Measurements from ENCODE around the gene RNF220. TPM values are rescaled to one million over a fixed set of nuclear protein-coding genes. Genes with fewer than 3 reads are reported as not detected.

Gene RNF220
- polyA plus RNA-seq, 1 donor = 83.4 TPM

DNA sequence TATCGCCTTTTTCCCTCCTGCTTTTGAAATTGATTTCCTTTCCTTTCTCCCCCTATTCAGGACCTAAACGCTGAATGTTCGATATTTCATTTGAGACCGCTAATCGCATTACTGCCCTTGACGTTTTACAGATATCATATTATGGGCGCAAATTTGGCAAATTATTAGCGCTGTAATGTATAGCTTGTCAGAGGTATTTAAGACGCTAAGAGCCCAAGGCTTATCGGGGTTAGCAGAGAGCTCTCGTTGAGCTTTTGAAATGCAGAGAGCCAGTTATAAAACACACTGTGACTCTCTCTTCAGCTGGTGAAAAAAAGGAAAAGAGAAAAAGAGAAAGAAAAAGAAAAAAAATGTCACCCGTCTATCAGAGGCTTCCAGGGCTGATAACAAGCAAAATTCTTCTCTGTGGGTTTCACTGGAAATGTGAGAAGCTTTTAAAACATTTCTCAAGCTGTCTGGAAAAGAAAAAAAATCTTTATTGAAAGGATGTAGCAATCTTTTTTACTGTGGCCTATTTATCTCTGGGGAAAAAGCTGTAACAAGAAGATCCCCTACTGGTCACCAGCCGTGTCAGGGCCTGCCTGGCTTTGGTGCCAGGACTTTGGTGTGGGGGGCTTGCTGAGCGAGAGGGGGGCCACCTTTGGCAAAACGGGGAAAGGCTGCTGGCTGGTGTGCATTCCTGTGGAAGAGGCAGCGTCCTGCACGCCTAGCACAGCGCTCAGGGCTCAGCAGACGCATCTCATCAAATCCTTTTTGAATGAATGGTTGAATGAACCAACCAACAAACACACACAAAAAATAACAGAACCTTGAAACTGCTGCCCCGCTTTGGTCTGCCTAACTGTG lies 119.8 kb downstream of the RNF220 start:
- Histone ChIP-seq H3K4me3 (ENCODE audit: low read length) (no peak overlapping the region), H3K27me3 (ENCODE audit: control insufficient read depth, insufficient read depth, low read length) (peaks cover 49% of the 10 kb centered on the region), H3K4me1 (ENCODE audit: control insufficient read depth, insufficient read depth, low read length) (no peaks in the 10 kb centered on the region), H3K36me3 (ENCODE audit: control insufficient read depth, insufficient read depth, low read length) (no peaks in the 10 kb centered on the region), H3K9me3 (ENCODE audit: control insufficient read depth, low read depth, low read length) (no peaks in the 10 kb centered on the region), H3K27ac (ENCODE audit: low read length) (no peak overlapping the region)
- no peak for DNase-seq
- WGBS (ENCODE audit: insufficient coverage, low lambda C conversion rate) = 5% methylated on average over 4 of the region's 20 CpGs

- H3K9me3 ChIP-seq (ENCODE audit: control insufficient read depth, low read depth, low read length) = no peaks in the 10 kb centered on the region
- H3K27ac ChIP-seq (ENCODE audit: low read length) = no peak overlapping the region
- no peaks in the 10 kb centered on the region for H3K36me3 ChIP-seq (ENCODE audit: control insufficient read depth, insufficient read depth, low read length)
- WGBS (ENCODE audit: insufficient coverage, low lambda C conversion rate) = 98% methylated on average over 4 of the region's 4 CpGs
- H3K27me3 ChIP-seq (ENCODE audit: control insufficient read depth, insufficient read depth, low read length) = peaks cover 49% of the 10 kb centered on the region
- H3K4me1 ChIP-seq (ENCODE audit: control insufficient read depth, insufficient read depth, low read length) = no peaks in the 10 kb centered on the region
- no peak for DNase-seq
- no peak overlapping the region for H3K4me3 ChIP-seq (ENCODE audit: low read length)
Measured at GRCh38 chr1:44526295-44527073, 121.4 kb downstream of the RNF220 start.

DNA sequence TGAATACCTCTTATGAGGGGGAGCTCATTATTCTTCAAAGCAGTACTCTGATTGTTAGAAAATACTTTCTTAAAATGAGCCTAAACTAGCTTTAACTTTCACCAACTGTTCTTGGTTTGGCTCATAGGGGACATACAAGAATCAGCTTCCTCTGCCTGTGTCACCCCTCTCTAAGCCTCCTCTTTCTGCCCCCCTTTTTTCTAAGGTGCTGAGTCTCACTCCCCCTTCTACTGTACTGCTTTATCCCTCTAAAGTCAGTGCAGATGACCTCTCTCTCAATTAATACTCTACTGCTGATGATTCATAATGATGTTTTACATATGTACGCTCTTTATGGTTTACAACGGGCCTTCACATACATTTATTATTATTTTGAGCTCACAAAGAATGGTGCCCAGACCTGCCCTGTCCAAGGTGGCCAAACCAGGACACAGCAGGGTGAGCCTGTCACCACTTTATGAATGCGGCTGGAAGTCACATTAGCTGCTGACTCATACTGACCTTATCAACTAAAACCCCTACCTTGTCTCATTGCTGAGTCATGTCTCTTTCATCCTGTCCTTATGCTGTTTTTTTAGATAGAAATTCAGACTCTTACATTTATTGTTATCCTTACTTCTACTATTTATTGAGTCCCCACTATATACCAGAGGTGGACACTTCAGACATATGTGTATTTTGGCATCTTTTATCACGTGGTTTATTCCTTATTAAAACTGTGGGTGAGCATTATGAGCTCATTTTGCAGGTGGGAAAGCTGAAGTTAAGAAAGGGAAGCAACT lies 126.9 kb downstream of the RNF220 start:
- Histone ChIP-seq H3K4me3 (ENCODE audit: low read length) (no peak overlapping the region), H3K27me3 (ENCODE audit: control insufficient read depth, insufficient read depth, low read length) (peaks cover 5% of the 10 kb centered on the region), H3K4me1 (ENCODE audit: control insufficient read depth, insufficient read depth, low read length) (no peaks in the 10 kb centered on the region), H3K9me3 (ENCODE audit: control insufficient read depth, low read depth, low read length) (no peaks in the 10 kb centered on the region), H3K36me3 (ENCODE audit: control insufficient read depth, insufficient read depth, low read length) (no peaks in the 10 kb centered on the region), H3K27ac (ENCODE audit: low read length) (no peak overlapping the region)
- peak in 1 of 2 donors; percentile 24 for DNase-seq
- no CpG with 5 or more reads among the region's 4 CpGs for WGBS (ENCODE audit: insufficient coverage, low lambda C conversion rate)

DNA sequence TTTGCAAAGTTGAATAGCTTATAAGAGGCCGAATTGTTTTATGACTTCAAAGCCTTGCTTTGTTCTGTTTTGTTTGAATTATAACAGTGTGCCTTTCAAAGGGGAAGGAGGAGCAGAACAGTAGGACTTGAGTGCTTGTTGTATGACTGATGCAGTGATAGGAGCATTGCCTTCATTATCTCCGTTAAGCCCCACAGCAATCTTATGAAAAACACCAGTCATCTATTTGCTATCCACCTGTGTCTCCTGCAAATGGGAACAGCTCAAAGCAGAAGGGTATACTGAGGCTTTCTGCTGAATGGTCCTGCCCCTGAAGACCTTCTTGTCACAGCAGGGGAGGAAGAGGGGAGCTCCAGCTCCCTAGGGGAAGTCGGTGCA lies 127.5 kb downstream of the RNF220 start:
- Histone ChIP-seq H3K4me3 (ENCODE audit: low read length) (no peak overlapping the region), H3K9me3 (ENCODE audit: control insufficient read depth, low read depth, low read length) (no peaks in the 10 kb centered on the region), H3K4me1 (ENCODE audit: control insufficient read depth, insufficient read depth, low read length) (peaks cover 3% of the 10 kb centered on the region), H3K27ac (ENCODE audit: low read length) (no peak overlapping the region), H3K36me3 (ENCODE audit: control insufficient read depth, insufficient read depth, low read length) (no peaks in the 10 kb centered on the region), H3K27me3 (ENCODE audit: control insufficient read depth, insufficient read depth, low read length) (no peaks in the 10 kb centered on the region)
- 0% methylated on average over 1 of the region's 3 CpGs for WGBS (ENCODE audit: insufficient coverage, low lambda C conversion rate)
- DNase-seq = no peak

DNA sequence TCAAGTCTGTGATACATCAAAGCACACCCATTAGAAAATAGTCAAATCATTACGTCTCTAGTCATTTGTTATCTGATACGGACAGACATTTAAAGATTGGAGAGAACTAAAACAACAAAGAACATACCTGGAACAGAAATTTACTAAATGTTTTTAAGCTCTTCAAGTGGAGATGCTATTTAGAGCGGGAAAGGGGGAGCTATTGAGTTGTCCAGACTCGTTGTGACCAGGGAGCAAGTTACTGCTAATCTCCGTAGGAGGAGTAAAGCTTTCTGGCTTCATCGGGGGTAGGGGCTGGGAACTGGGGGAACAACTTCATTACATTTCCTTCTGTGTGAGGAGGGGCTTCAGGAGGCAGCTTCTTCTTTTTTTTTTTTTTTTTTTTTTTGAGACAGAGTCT lies 129.7 kb downstream of the RNF220 start:
- peaks cover 10% of the 10 kb centered on the region for H3K4me1 ChIP-seq (ENCODE audit: control insufficient read depth, insufficient read depth, low read length)
- WGBS (ENCODE audit: insufficient coverage, low lambda C conversion rate) = no CpG with 5 or more reads among the region's 6 CpGs
- no peak overlapping the region for H3K27ac ChIP-seq (ENCODE audit: low read length)
- DNase-seq = no peak
- no peak overlapping the region for H3K4me3 ChIP-seq (ENCODE audit: low read length)
- H3K36me3 ChIP-seq (ENCODE audit: control insufficient read depth, insufficient read depth, low read length) = no peaks in the 10 kb centered on the region
- H3K27me3 ChIP-seq (ENCODE audit: control insufficient read depth, insufficient read depth, low read length) = no peaks in the 10 kb centered on the region
- no peaks in the 10 kb centered on the region for H3K9me3 ChIP-seq (ENCODE audit: control insufficient read depth, low read depth, low read length)

GRCh38 chr1:44536357-44537209 lies 131.5 kb downstream of the RNF220 start:
- WGBS (ENCODE audit: insufficient coverage, low lambda C conversion rate) = 100% methylated on average over 1 of the region's 18 CpGs
- H3K27ac ChIP-seq (ENCODE audit: low read length) = no peak overlapping the region
- H3K4me1 ChIP-seq (ENCODE audit: control insufficient read depth, insufficient read depth, low read length) = peaks cover 10% of the 10 kb centered on the region
- H3K36me3 ChIP-seq (ENCODE audit: control insufficient read depth, insufficient read depth, low read length) = no peaks in the 10 kb centered on the region
- no peak overlapping the region for H3K4me3 ChIP-seq (ENCODE audit: low read length)
- DNase-seq = no peak
- no peaks in the 10 kb centered on the region for H3K27me3 ChIP-seq (ENCODE audit: control insufficient read depth, insufficient read depth, low read length)
- no peaks in the 10 kb centered on the region for H3K9me3 ChIP-seq (ENCODE audit: control insufficient read depth, low read depth, low read length)

- Histone ChIP-seq H3K4me3 (ENCODE audit: low read length) (no peak overlapping the region), H3K9me3 (ENCODE audit: control insufficient read depth, low read depth, low read length) (no peaks in the 10 kb centered on the region), H3K36me3 (ENCODE audit: control insufficient read depth, insufficient read depth, low read length) (no peaks in the 10 kb centered on the region), H3K27me3 (ENCODE audit: control insufficient read depth, insufficient read depth, low read length) (peaks cover under 1% of the 10 kb centered on the region), H3K4me1 (ENCODE audit: control insufficient read depth, insufficient read depth, low read length) (peaks cover 10% of the 10 kb centered on the region), H3K27ac (ENCODE audit: low read length) (no peak overlapping the region)
- DNase-seq = no peak
- WGBS (ENCODE audit: insufficient coverage, low lambda C conversion rate) = 85% methylated on average over 3 of the region's 6 CpGs
Measured at GRCh38 chr1:44537538-44537937, 132.5 kb downstream of the RNF220 start.

DNA sequence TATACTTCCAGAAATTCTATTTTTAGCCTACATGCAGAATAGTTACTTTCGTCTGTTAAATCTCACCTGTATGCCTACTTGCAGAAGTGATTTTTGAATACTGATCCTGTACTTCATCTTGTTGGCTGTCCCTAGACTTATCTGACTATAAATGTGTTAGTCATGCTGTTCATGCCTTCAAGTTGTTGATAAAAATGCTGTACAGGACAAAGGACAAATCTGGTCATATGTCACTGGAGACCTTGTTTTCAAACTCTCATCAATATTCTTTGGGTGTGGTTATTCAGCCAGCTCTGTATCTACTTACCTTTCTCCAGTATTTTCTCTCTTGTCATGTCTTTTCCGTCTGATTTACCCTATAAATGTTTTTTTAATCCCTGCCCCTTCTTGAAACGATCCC lies 132.9 kb downstream of the RNF220 start:
- Histone ChIP-seq H3K4me1 (ENCODE audit: control insufficient read depth, insufficient read depth, low read length) (peaks cover 10% of the 10 kb centered on the region), H3K9me3 (ENCODE audit: control insufficient read depth, low read depth, low read length) (no peaks in the 10 kb centered on the region), H3K4me3 (ENCODE audit: low read length) (no peak overlapping the region), H3K27ac (ENCODE audit: low read length) (no peak overlapping the region), H3K36me3 (ENCODE audit: control insufficient read depth, insufficient read depth, low read length) (no peaks in the 10 kb centered on the region), H3K27me3 (ENCODE audit: control insufficient read depth, insufficient read depth, low read length) (peaks cover 4% of the 10 kb centered on the region)
- 49% methylated on average over 3 of the region's 3 CpGs for WGBS (ENCODE audit: insufficient coverage, low lambda C conversion rate)
- DNase-seq = peak; percentile 50 to 76

- Histone ChIP-seq H3K4me3 (ENCODE audit: low read length) (no peak overlapping the region), H3K27ac (ENCODE audit: low read length) (no peak overlapping the region), H3K36me3 (ENCODE audit: control insufficient read depth, insufficient read depth, low read length) (no peaks in the 10 kb centered on the region), H3K27me3 (ENCODE audit: control insufficient read depth, insufficient read depth, low read length) (peaks cover 8% of the 10 kb centered on the region), H3K9me3 (ENCODE audit: control insufficient read depth, low read depth, low read length) (no peaks in the 10 kb centered on the region), H3K4me1 (ENCODE audit: control insufficient read depth, insufficient read depth, low read length) (peaks cover 10% of the 10 kb centered on the region)
- no peak for DNase-seq
- 75% methylated on average over 1 of the region's 6 CpGs for WGBS (ENCODE audit: insufficient coverage, low lambda C conversion rate)
Measured at GRCh38 chr1:44539991-44540730, 135.1 kb downstream of the RNF220 start.

Data from large intestine (tissue), 3 donors.